Keratinocyte (primary cell): ENCODE measurements around the gene AFMID. TPM values are rescaled to one million over a fixed set of nuclear protein-coding genes. Genes with fewer than 3 reads are reported as not detected.

ENCODE experiments used
- DNase-seq: peaks from one replicate; pipeline ENCODE4 v3.0.0-alpha.2; 2011; ENCODE audit warnings: low read depth, missing footprints, low spot score
- FAIRE-seq: peaks from 2 replicates; lab custom pipeline; 2011; peaks lifted over from hg19 to GRCh38; lab: Jason Lieb, UNC
- H2AFZ ChIP-seq: 2 replicates; pipeline ENCODE4 v1.6.0; 2012; ENCODE audit warnings: low read length, control low read depth, inconsistent platforms; ENCODE audit not compliant: control insufficient read depth
- H3K27ac ChIP-seq: 2 replicates; pipeline ENCODE4 v1.5.1; 2011; ENCODE audit warnings: low read length; ENCODE audit not compliant: control insufficient read depth, insufficient read depth
- H3K27me3 ChIP-seq: 3 replicates; pipeline ENCODE4 v1.6.0; 2011; ENCODE audit warnings: low read length; ENCODE audit not compliant: control insufficient read depth, insufficient read depth; ENCODE audit errors: extremely low read depth
- H3K36me3 ChIP-seq, 2 experiments: 2 replicates in 1 of 2; 3 replicates in 1 of 2; pipeline ENCODE4 v1.5.1; 2011; ENCODE audit warnings: low read length in 2 of 2, mild to moderate bottlenecking in 1 of 2; ENCODE audit not compliant: control insufficient read depth in 2 of 2, insufficient read depth in 2 of 2; ENCODE audit errors: extremely low read depth in 1 of 2
- H3K4me1 ChIP-seq: 3 replicates; pipeline ENCODE4 v1.5.1; 2011; ENCODE audit warnings: low read length; ENCODE audit not compliant: control insufficient read depth, insufficient read depth; ENCODE audit errors: extremely low read depth
- H3K4me2 ChIP-seq: 3 replicates; pipeline ENCODE4 v1.6.0; 2011; ENCODE audit warnings: low read depth, low read length; ENCODE audit not compliant: control insufficient read depth, insufficient read depth; ENCODE audit errors: extremely low read depth
- H3K4me3 ChIP-seq, 3 experiments: fragments of 200-600 bp in 1 of 3; sonication (generic) in 1 of 3; 2 replicates in 2 of 3; 3 replicates in 1 of 3; pipeline ENCODE4 v1.5.1; 2011 to 2016; ENCODE audit warnings: low read length in 3 of 3, mild to moderate bottlenecking in 3 of 3, control low read depth in 2 of 3, inconsistent platforms in 1 of 3, low read depth in 1 of 3, mixed read lengths in 1 of 3, mixed run types in 1 of 3, moderate library complexity in 1 of 3; ENCODE audit not compliant: control insufficient read depth in 2 of 3, insufficient read depth in 2 of 3; ENCODE audit errors: extremely low read depth in 1 of 3
- H3K79me2 ChIP-seq: 2 replicates; pipeline ENCODE4 v1.6.0; 2012; ENCODE audit warnings: low read length; ENCODE audit not compliant: control insufficient read depth, insufficient read depth
- H3K9ac ChIP-seq: 3 replicates; pipeline ENCODE4 v1.6.0; 2011; ENCODE audit warnings: low read length; ENCODE audit not compliant: control insufficient read depth, insufficient read depth; ENCODE audit errors: extremely low read depth
- H3K9me1 ChIP-seq: 3 replicates; pipeline ENCODE4 v1.6.0; 2011; ENCODE audit warnings: low read length; ENCODE audit not compliant: control insufficient read depth, insufficient read depth; ENCODE audit errors: extremely low read depth
- H3K9me3 ChIP-seq: 2 replicates; pipeline ENCODE4 v1.5.1; 2012; ENCODE audit warnings: low read depth, low read length; ENCODE audit not compliant: control insufficient read depth
- H4K20me1 ChIP-seq: 3 replicates; pipeline ENCODE4 v1.6.0; 2011; ENCODE audit warnings: low read length; ENCODE audit not compliant: control insufficient read depth, insufficient read depth; ENCODE audit errors: extremely low read depth
- EZH2 ChIP-seq: IDR thresholded peaks from one replicate; pipeline ENCODE4 v1.6.1; 2012; ENCODE audit warnings: inconsistent platforms, mild to moderate bottlenecking, low read length, moderate library complexity
- dilution Hi-C: fragments of 300-500 bp; cut with MboI; formaldehyde crosslinking; loops from one replicate; pipeline ENCODE4 v1.7.0; 2020; ENCODE audit warnings: low sequenced_read_pairs; ENCODE audit not compliant: extremely low pct_ligation_motif_present
- polyA plus RNA-seq, 5 experiments: library from polyadenylated mRNA; depleted of rRNA in 3 of 5; stranded (reverse) in 3 of 5; stranded (forward) in 1 of 5; unstranded in 1 of 5; fragments of >200 nt; gene quantifications; 1 replicate in 1 of 5; 2 replicates in 3 of 5; 3 replicates in 1 of 5; pipeline versions ENCODE4 v1.2.1 to v1.2.3, GENCODE V29; 2011 to 2012; ENCODE audit warnings: missing spikeins in 2 of 5, low read depth in 1 of 5, low replicate concordance in 1 of 5
- TF ChIP-seq, protein P1 (sequence below), 3 experiments: IDR thresholded peaks in 1 of 3; conservative IDR thresholded peaks in 1 of 3; optimal IDR thresholded peaks in 1 of 3; 2 replicates in 2 of 3; 3 replicates in 1 of 3; pipeline versions ENCODE3 to v1.5.1; 2011; ENCODE audit warnings: low read length in 3 of 3, mild to moderate bottlenecking in 3 of 3, moderate library complexity in 2 of 3, control low read depth in 1 of 3, inconsistent platforms in 1 of 3; ENCODE audit not compliant: insufficient read depth in 2 of 3; ENCODE audit errors: extremely low read depth in 1 of 3

The AFMID gene
- polyA plus RNA-seq, 1 donor (not counting 4 experiments of a cell fraction or from before 2014, with no cell fraction given), result 21.6 TPM

DNA sequence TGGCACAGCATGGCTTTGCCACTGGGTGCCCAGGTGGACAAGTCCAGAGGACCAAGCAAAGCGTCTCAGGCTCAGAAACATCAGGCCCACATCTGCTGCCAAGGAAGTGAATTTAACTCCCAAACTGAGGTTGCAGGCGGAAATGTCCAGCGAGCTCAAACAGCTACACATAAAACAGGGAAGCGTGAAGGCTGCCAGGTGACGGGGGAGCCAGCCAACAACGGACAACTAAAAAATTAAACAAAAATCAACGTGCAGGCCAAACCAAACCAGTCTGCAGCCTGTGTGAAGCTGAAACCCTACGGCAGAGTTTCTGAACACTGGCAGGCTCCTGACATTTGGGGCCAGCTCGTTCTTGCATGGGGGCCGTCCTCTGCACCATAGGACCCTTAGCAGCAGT, 2.8 kb upstream of the AFMID start:
- H3K4me2 ChIP-seq, result no peak overlapping the region
- TF ChIP-seq, protein P1, sequence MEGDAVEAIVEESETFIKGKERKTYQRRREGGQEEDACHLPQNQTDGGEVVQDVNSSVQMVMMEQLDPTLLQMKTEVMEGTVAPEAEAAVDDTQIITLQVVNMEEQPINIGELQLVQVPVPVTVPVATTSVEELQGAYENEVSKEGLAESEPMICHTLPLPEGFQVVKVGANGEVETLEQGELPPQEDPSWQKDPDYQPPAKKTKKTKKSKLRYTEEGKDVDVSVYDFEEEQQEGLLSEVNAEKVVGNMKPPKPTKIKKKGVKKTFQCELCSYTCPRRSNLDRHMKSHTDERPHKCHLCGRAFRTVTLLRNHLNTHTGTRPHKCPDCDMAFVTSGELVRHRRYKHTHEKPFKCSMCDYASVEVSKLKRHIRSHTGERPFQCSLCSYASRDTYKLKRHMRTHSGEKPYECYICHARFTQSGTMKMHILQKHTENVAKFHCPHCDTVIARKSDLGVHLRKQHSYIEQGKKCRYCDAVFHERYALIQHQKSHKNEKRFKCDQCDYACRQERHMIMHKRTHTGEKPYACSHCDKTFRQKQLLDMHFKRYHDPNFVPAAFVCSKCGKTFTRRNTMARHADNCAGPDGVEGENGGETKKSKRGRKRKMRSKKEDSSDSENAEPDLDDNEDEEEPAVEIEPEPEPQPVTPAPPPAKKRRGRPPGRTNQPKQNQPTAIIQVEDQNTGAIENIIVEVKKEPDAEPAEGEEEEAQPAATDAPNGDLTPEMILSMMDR (optimal IDR thresholded peaks at IDR 0.05 in 1 of 3, IDR thresholded peaks at IDR 0.05 in 1 of 3, conservative IDR thresholded peaks at IDR 0.05 in 1 of 3; ENCODE audit: extremely low read depth in 1 of 3, insufficient read depth in 2 of 3, low read length in 3 of 3), result no peak
- no peak for TF ChIP-seq EZH2
- FAIRE-seq (no peak), DNase-seq (no peak)
- H3K27me3 ChIP-seq, result no peaks in the 10 kb centered on the region
- no peak overlapping the region for H2AFZ ChIP-seq
- peaks cover 10% of the 10 kb centered on the region for H3K79me2 ChIP-seq
- dilution Hi-C loops, result no loop called here
- no peak overlapping the region for H3K4me3 ChIP-seq
- no peak overlapping the region for H3K27ac ChIP-seq
- H3K4me1 ChIP-seq, result peaks cover 8% of the 10 kb centered on the region
- peaks cover 0 to 19% of the 10 kb centered on the region in 2 experiments for H3K36me3 ChIP-seq
- no peaks in the 10 kb centered on the region for H3K9me3 ChIP-seq
- H3K9me1 ChIP-seq, result no peaks in the 10 kb centered on the region
- H3K9ac ChIP-seq, result no peak overlapping the region
- H4K20me1 ChIP-seq, result no peaks in the 10 kb centered on the region

DNA sequence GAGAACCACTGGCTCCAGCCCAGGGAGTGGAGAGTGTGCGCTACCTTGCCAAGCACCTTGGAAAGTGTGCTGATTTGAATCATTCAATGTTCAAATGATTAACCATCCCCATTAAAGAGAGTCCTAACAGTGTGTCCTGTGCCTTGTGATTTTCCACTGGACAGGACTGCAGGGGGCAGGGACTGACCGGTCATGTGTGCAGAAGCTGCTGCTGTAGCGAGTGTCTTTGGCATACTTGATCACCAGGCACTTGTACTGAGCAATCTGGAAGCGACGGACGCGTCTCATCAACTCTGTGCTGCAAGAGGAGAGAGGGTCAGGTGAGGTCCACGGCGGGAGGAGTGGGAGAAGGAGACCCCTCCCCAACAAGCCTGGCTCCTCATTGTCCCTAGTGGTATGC, 2.3 kb upstream of the AFMID start:
- Histone ChIP-seq H3K4me1 (peaks cover 8% of the 10 kb centered on the region), H3K9me3 (no peaks in the 10 kb centered on the region), H3K4me2 (no peak overlapping the region), H3K27ac (no peak overlapping the region), H2AFZ (no peak overlapping the region), H3K79me2 (peaks cover 10% of the 10 kb centered on the region), H3K9me1 (no peaks in the 10 kb centered on the region), H4K20me1 (no peaks in the 10 kb centered on the region), H3K9ac (no peak overlapping the region), H3K36me3 (peaks cover 0 to 17% of the 10 kb centered on the region in 2 experiments), H3K27me3 (no peaks in the 10 kb centered on the region), H3K4me3 (no peak overlapping the region)
- DNase-seq (no peak), FAIRE-seq (no peak)
- TF ChIP-seq, protein P1 (optimal IDR thresholded peaks at IDR 0.05 in 1 of 3, IDR thresholded peaks at IDR 0.05 in 1 of 3, conservative IDR thresholded peaks at IDR 0.05 in 1 of 3; ENCODE audit: extremely low read depth in 1 of 3, insufficient read depth in 2 of 3, low read length in 3 of 3), result no peak
- TF ChIP-seq EZH2, result no peak
- dilution Hi-C loops, result no loop called here
